ENCODE measurements around the gene KNDC1. TPM values are rescaled to one million over a fixed set of nuclear protein-coding genes. Genes with fewer than 3 reads are reported as not detected.
"Not testable (repeated sequence)": the region's sequence is repeated elsewhere in the genome, so short reads cannot be mapped to it uniquely, and the experiment has no call there.

KNDC1 gene
- total RNA-seq, 1 experiment from 2014 or later = 1.7 TPM

GRCh38 chr10:133231244-133231945 lies 71.4 kb downstream of the KNDC1 start:
- no peaks in the 10 kb centered on the region for H4K20me1 ChIP-seq (ENCODE audit: insufficient read depth)
- DNase-seq = no peak
- H3F3A ChIP-seq (ENCODE audit: insufficient read depth, low read depth) = no peaks in the 10 kb centered on the region
- H3K4me1 ChIP-seq (replicated peaks; ENCODE audit: insufficient read depth) = no peaks in the 10 kb centered on the region
- H3K27me3 ChIP-seq (ENCODE audit: insufficient read depth, low read depth) = peaks cover 17% of the 10 kb centered on the region; the same call in 1 of the 2 replicates
- POLR2A ChIA-PET (ENCODE audit: unreplicated experiment) = no interaction called here
- intact Hi-C loops (cut with micrococcal nuclease; ENCODE audit: unreplicated experiment) = no loop called here
- H3K27ac ChIP-seq = no peak overlapping the region
- no peak overlapping the region for H3K4me2 ChIP-seq
- no peaks in the 10 kb centered on the region for H3K36me3 ChIP-seq (ENCODE audit: low read depth)
- no peak overlapping the region for H2AFZ ChIP-seq
- CTCF ChIA-PET = no interaction called here
- BruUV-seq (replicated peaks) = no TSS peak
- H3K9me2 ChIP-seq (ENCODE audit: insufficient read depth) = no peaks in the 10 kb centered on the region
- TF ChIP-seq, protein P1, sequence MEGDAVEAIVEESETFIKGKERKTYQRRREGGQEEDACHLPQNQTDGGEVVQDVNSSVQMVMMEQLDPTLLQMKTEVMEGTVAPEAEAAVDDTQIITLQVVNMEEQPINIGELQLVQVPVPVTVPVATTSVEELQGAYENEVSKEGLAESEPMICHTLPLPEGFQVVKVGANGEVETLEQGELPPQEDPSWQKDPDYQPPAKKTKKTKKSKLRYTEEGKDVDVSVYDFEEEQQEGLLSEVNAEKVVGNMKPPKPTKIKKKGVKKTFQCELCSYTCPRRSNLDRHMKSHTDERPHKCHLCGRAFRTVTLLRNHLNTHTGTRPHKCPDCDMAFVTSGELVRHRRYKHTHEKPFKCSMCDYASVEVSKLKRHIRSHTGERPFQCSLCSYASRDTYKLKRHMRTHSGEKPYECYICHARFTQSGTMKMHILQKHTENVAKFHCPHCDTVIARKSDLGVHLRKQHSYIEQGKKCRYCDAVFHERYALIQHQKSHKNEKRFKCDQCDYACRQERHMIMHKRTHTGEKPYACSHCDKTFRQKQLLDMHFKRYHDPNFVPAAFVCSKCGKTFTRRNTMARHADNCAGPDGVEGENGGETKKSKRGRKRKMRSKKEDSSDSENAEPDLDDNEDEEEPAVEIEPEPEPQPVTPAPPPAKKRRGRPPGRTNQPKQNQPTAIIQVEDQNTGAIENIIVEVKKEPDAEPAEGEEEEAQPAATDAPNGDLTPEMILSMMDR (conservative IDR thresholded peaks at IDR 0.05) = no peak
- TF ChIP-seq EZH2 (IDR thresholded peaks at IDR 0.05; ENCODE audit: low read depth) = no peak
- H3K9me3 ChIP-seq (ENCODE audit: insufficient read depth, low read depth) = no peaks in the 10 kb centered on the region
- H3K79me2 ChIP-seq (ENCODE audit: low read depth) = no peaks in the 10 kb centered on the region
- no peak overlapping the region for H3K4me3 ChIP-seq

GRCh38 chr10:133231946-133232574 lies 72.0 kb downstream of the KNDC1 start:
- TF ChIP-seq, protein P1 (conservative IDR thresholded peaks at IDR 0.05) = no peak
- no peak for TF ChIP-seq EZH2 (IDR thresholded peaks at IDR 0.05; ENCODE audit: low read depth)
- intact Hi-C loops (cut with micrococcal nuclease; ENCODE audit: unreplicated experiment) = no loop called here
- Histone ChIP-seq H2AFZ (no peak overlapping the region), H3K27ac (no peak overlapping the region), H3K27me3 (ENCODE audit: insufficient read depth, low read depth) (peaks cover 12% of the 10 kb centered on the region; the same call in 1 of the 2 replicates), H3K4me2 (no peak overlapping the region), H3K9me2 (ENCODE audit: insufficient read depth) (no peaks in the 10 kb centered on the region), H3K4me3 (no peak overlapping the region), H3F3A (ENCODE audit: insufficient read depth, low read depth) (no peaks in the 10 kb centered on the region), H4K20me1 (ENCODE audit: insufficient read depth) (no peaks in the 10 kb centered on the region), H3K79me2 (ENCODE audit: low read depth) (no peaks in the 10 kb centered on the region), H3K9me3 (ENCODE audit: insufficient read depth, low read depth) (no peaks in the 10 kb centered on the region), H3K36me3 (ENCODE audit: low read depth) (no peaks in the 10 kb centered on the region), H3K4me1 (replicated peaks; ENCODE audit: insufficient read depth) (no peaks in the 10 kb centered on the region)
- BruUV-seq (replicated peaks) = no TSS peak
- DNase-seq = no peak
- CTCF ChIA-PET = no interaction called here
- POLR2A ChIA-PET (ENCODE audit: unreplicated experiment) = no interaction called here

- H3K4me3 ChIP-seq; H3K4me1 ChIP-seq (replicated peaks; ENCODE audit: insufficient read depth); BruUV-seq (replicated peaks); H3K9me3 ChIP-seq (ENCODE audit: insufficient read depth, low read depth); H3K79me2 ChIP-seq (ENCODE audit: low read depth); H3K27ac ChIP-seq; H3F3A ChIP-seq (ENCODE audit: insufficient read depth, low read depth); intact Hi-C loops (cut with micrococcal nuclease; ENCODE audit: unreplicated experiment); H3K36me3 ChIP-seq (ENCODE audit: low read depth); H2AFZ ChIP-seq; CTCF ChIA-PET; H3K4me2 ChIP-seq; POLR2A ChIA-PET (ENCODE audit: unreplicated experiment); H4K20me1 ChIP-seq (ENCODE audit: insufficient read depth); H3K9me2 ChIP-seq (ENCODE audit: insufficient read depth); DNase-seq: not testable (repeated sequence)
- peaks cover 11% of the 10 kb centered on the region for H3K27me3 ChIP-seq (ENCODE audit: insufficient read depth, low read depth)
Measured at GRCh38 chr10:133234796-133235195, 74.8 kb downstream of the KNDC1 start.
